ENCODE measurements around the gene CAPN2. TPM values are rescaled to one million over a fixed set of nuclear protein-coding genes. Genes with fewer than 3 reads are reported as not detected.

Gene CAPN2
- total and polyA plus RNA-seq, 2 donors (not counting 1 experiment from before 2014, with no cell fraction given), result 63.9 to 79.6 TPM

DNA sequence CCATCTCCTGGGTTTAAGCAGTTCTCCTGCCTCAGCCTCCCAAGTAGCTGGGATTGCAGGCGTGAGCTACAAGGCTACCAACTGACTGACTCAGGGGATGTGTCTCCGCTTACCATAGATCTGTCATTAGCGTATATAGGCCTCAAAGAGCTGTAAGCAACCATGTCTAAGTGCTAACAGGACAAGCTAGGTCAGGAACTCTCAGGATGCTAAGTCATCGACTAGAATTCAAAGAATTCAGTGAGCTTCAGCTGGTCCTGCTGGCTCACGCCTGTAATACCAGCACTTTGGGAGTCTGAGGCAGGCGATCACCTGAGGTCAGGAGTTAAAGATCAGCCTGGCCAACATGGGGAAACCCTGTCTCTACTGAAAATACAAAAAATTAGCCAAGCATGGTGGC lies 29.5 kb downstream of the CAPN2 start:
- no peaks in the 10 kb centered on the region for H3K79me2 ChIP-seq (ENCODE audit: control insufficient read depth, insufficient read depth, low read length)
- no peak overlapping the region for H3K4me3 Mint-ChIP-seq
- no peak overlapping the region for H3K27ac ChIP-seq (ENCODE audit: low read length in 2 of 2)
- no peaks in the 10 kb centered on the region for H3K4me1 Mint-ChIP-seq
- no peaks in the 10 kb centered on the region for H3K4me1 ChIP-seq (ENCODE audit: control insufficient read depth in 2 of 2, insufficient read depth in 2 of 2, low read length in 2 of 2)
- DNase-seq, result no peak
- H3K27me3 ChIP-seq (replicated peaks in 1 of 4; ENCODE audit: control extremely low read depth in 1 of 4, control insufficient read depth in 3 of 4, insufficient read depth in 4 of 4, low read length in 3 of 4), result no peaks in the 10 kb centered on the region
- no peak overlapping the region for H3K27ac Mint-ChIP-seq
- H3K27me3 Mint-ChIP-seq, result no peaks in the 10 kb centered on the region
- no peaks in the 10 kb centered on the region for H3K9me3 ChIP-seq (ENCODE audit: control extremely low read depth in 1 of 3, control insufficient read depth in 2 of 3, insufficient read depth in 1 of 3, low read length in 2 of 3)
- CTCF ChIA-PET, result interaction anchor here (1.4 to 4.0 kb wide), 3 partner anchors 8 to 46 kb away, joined by 4 to 23 read pairs (median 6); no protein-coding TSS in a partner anchor
- POLR2A ChIA-PET, result no interaction called here
- no peak overlapping the region for H3K9ac ChIP-seq (ENCODE audit: low read length)
- TF ChIP-seq, protein P1, sequence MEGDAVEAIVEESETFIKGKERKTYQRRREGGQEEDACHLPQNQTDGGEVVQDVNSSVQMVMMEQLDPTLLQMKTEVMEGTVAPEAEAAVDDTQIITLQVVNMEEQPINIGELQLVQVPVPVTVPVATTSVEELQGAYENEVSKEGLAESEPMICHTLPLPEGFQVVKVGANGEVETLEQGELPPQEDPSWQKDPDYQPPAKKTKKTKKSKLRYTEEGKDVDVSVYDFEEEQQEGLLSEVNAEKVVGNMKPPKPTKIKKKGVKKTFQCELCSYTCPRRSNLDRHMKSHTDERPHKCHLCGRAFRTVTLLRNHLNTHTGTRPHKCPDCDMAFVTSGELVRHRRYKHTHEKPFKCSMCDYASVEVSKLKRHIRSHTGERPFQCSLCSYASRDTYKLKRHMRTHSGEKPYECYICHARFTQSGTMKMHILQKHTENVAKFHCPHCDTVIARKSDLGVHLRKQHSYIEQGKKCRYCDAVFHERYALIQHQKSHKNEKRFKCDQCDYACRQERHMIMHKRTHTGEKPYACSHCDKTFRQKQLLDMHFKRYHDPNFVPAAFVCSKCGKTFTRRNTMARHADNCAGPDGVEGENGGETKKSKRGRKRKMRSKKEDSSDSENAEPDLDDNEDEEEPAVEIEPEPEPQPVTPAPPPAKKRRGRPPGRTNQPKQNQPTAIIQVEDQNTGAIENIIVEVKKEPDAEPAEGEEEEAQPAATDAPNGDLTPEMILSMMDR (IDR thresholded peaks at IDR 0.05), result no peak
- no peak for TF ChIP-seq EZH2 (IDR thresholded peaks at IDR 0.05; ENCODE audit: borderline replicate concordance, insufficient read depth, low read depth, low read length, poor library complexity, severe bottlenecking)
- ATAC-seq (ENCODE audit: low read depth), result no peak
- intact Hi-C loops (cut with micrococcal nuclease), result no loop called here
- 100% methylated on average over 6 of the region's 6 CpGs for WGBS (ENCODE audit: insufficient coverage)
- no peaks in the 10 kb centered on the region for H4K20me1 ChIP-seq (ENCODE audit: control insufficient read depth, insufficient read depth, low read length, poor library complexity, severe bottlenecking)
- no peak overlapping the region for H3K4me2 ChIP-seq (replicated peaks; ENCODE audit: low read depth, low read length, poor library complexity, severe bottlenecking)
- peaks cover 0 to 9% of the 10 kb centered on the region in 2 experiments for H3K36me3 ChIP-seq (replicated peaks in 1 of 2; ENCODE audit: control extremely low read depth in 1 of 2, control insufficient read depth in 1 of 2, extremely low read depth in 1 of 2, insufficient read depth in 2 of 2, low read length in 1 of 2)
- no peak overlapping the region for H3K4me3 ChIP-seq (ENCODE audit: control extremely low read depth in 1 of 5, extremely low read depth in 1 of 5, insufficient read depth in 1 of 5, low read depth in 2 of 5, low read length in 4 of 5)
- H2AFZ ChIP-seq (ENCODE audit: insufficient read depth, low read depth, low read length, poor library complexity, severe bottlenecking), result no peak overlapping the region
- H3K9me3 Mint-ChIP-seq (ENCODE audit: insufficient read depth), result no peaks in the 10 kb centered on the region

DNA sequence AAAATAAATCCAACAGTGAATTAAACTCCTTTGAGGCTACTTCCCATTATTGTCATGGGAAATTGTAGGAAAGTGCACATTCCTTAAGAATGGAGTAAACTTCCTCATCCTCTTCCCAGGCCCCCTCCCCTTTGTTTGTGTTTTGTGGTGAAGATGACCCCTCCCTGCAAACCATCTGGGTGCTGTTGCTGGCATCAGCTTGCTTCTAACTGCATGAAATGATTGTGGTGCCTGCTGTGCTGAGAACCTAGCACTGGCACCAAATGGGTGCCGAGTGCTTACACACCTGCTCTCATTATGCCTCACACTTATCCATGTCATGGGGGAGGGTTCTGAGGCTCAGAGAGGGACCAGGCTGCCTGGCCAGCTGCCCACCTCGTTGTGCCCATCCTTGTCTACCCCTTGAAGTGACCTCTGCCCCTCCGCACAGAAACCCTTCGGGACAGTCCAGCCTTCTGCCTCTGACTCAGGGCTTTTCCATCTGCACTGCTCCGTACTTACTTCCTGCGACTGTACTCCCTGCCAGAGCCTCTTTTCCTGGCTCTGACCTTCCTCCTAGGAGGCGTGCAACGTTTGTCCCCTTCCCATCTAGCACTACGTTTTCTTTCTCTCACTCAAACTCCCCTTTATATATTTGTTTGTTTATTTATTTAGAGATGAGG lies 30.6 kb downstream of the CAPN2 start:
- no peak for ATAC-seq (ENCODE audit: low read depth)
- Histone ChIP-seq H3K4me3 (ENCODE audit: control extremely low read depth in 1 of 5, extremely low read depth in 1 of 5, insufficient read depth in 1 of 5, low read depth in 2 of 5, low read length in 4 of 5) (no peak overlapping the region), H3K36me3 (replicated peaks in 1 of 2; ENCODE audit: control extremely low read depth in 1 of 2, control insufficient read depth in 1 of 2, extremely low read depth in 1 of 2, insufficient read depth in 2 of 2, low read length in 1 of 2) (peaks cover 0 to 9% of the 10 kb centered on the region in 2 experiments), H3K4me1 (ENCODE audit: control insufficient read depth in 2 of 2, insufficient read depth in 2 of 2, low read length in 2 of 2) (no peaks in the 10 kb centered on the region), H3K79me2 (ENCODE audit: control insufficient read depth, insufficient read depth, low read length) (no peaks in the 10 kb centered on the region), H3K4me2 (replicated peaks; ENCODE audit: low read depth, low read length, poor library complexity, severe bottlenecking) (no peak overlapping the region), H2AFZ (ENCODE audit: insufficient read depth, low read depth, low read length, poor library complexity, severe bottlenecking) (no peak overlapping the region), H3K9ac (ENCODE audit: low read length) (no peak overlapping the region), H3K27ac (ENCODE audit: low read length in 2 of 2) (no peak overlapping the region), H3K27me3 (replicated peaks in 1 of 4; ENCODE audit: control extremely low read depth in 1 of 4, control insufficient read depth in 3 of 4, insufficient read depth in 4 of 4, low read length in 3 of 4) (no peaks in the 10 kb centered on the region), H4K20me1 (ENCODE audit: control insufficient read depth, insufficient read depth, low read length, poor library complexity, severe bottlenecking) (no peaks in the 10 kb centered on the region), H3K9me3 (ENCODE audit: control extremely low read depth in 1 of 3, control insufficient read depth in 2 of 3, insufficient read depth in 1 of 3, low read length in 2 of 3) (no peaks in the 10 kb centered on the region)
- no peak for TF ChIP-seq EZH2 (IDR thresholded peaks at IDR 0.05; ENCODE audit: borderline replicate concordance, insufficient read depth, low read depth, low read length, poor library complexity, severe bottlenecking)
- TF ChIP-seq, protein P1 (IDR thresholded peaks at IDR 0.05), result no peak
- no peaks in the 10 kb centered on the region for H3K27me3 Mint-ChIP-seq
- intact Hi-C loops (cut with micrococcal nuclease), result no loop called here
- H3K9me3 Mint-ChIP-seq (ENCODE audit: insufficient read depth), result no peaks in the 10 kb centered on the region
- ChIA-PET CTCF (interaction anchor here (2.2 kb wide), 1 partner anchor 47 kb away, joined by 6 read pairs; no protein-coding TSS in a partner anchor), POLR2A (no interaction called here)
- no peak overlapping the region for H3K4me3 Mint-ChIP-seq
- H3K27ac Mint-ChIP-seq, result no peak overlapping the region
- no peak for DNase-seq
- no peaks in the 10 kb centered on the region for H3K4me1 Mint-ChIP-seq
- 84% methylated on average over 5 of the region's 9 CpGs for WGBS (ENCODE audit: insufficient coverage)
